ENCODE measurements around the gene OSM. TPM values are rescaled to one million over a fixed set of nuclear protein-coding genes. Genes with fewer than 3 reads are reported as not detected.

The OSM gene
- polyA plus RNA-seq, 1 of the 3 experiments (the other 2 are of a cell fraction), result not detected

GRCh38 chr22:30251711-30252110 is 14.9 kb downstream of the OSM start:
- H3K27me3 ChIP-seq (ENCODE audit: insufficient read depth), result no peaks in the 10 kb centered on the region
- WGBS (ENCODE audit: low lambda C conversion rate), result 3% methylated on average over 8 of the region's 10 CpGs

DNA sequence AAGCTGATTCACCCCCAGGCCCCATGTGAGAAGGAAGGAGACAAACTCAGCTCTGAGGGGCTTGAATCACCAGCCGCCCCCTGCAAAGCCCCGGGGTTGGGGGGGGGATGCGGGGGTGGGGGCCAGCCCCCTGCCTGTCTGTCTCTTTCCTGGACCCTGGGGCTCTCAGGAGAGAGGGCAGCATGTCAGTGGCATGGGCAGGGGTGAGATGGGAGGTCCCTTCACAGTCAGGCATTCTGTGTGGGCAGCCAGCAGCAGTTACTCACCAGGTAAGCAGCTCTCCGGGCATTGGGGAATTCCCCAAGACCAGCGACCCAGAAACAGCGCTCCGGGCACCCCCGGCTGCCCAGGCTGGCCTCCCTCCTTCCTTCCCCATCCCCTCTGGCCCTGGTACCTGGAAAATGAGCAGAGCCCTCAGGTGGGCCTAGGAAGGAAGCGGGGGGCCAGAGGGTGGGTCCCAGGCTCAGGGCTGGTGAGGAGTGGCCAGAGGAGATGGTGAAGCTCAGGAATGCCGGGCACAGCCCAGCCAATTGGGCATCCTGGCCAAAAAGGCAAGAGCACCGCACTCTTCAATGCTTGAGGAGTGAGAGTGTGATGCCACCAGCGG is 15.9 kb downstream of the OSM start:
- Histone ChIP-seq H3K4me2 (peak overlapping the region; percentile 20; the same call in 1 of the 2 replicates), H2AFZ (ENCODE audit: low read depth) (no peak overlapping the region), H3K9ac (peak overlapping the region; percentile 37; the same call in 1 of the 2 replicates), H3K4me3 (ENCODE audit: low read depth in 2 of 2, low read length in 1 of 2) (no peak overlapping the region), H3K9me2 (no peaks in the 10 kb centered on the region), H4K20me1 (ENCODE audit: insufficient read depth) (no peaks in the 10 kb centered on the region), H3K27me3 (ENCODE audit: insufficient read depth) (no peaks in the 10 kb centered on the region), H3F3A (replicated peaks; ENCODE audit: insufficient read depth) (peaks cover 14% of the 10 kb centered on the region), H3K79me2 (ENCODE audit: insufficient read depth) (peaks cover 8% of the 10 kb centered on the region; the same call in 1 of the 2 replicates), H3K4me1 (ENCODE audit: control insufficient read depth in 1 of 2, insufficient read depth in 2 of 2, low read depth in 1 of 2, low read length in 1 of 2) (peaks cover 36 to 52% of the 10 kb centered on the region in 2 experiments), H3K9me3 (no peaks in the 10 kb centered on the region), H3K27ac (ENCODE audit: low read depth in 2 of 2, low read length in 1 of 2) (peak overlapping the region in 1 of 2 experiments; percentile 55; a peak in 2 of 4 replicates), H3K36me3 (replicated peaks in 1 of 2; ENCODE audit: control insufficient read depth in 1 of 2, insufficient read depth in 2 of 2, low read length in 1 of 2) (no peaks in the 10 kb centered on the region)
- peak; percentile 55 for DNase-seq
- TF ChIP-seq TCF12 (IDR thresholded peaks at IDR 0.05), result peak; percentile 26; the same call in 1 of the 2 replicates
- TF ChIP-seq, protein P1, sequence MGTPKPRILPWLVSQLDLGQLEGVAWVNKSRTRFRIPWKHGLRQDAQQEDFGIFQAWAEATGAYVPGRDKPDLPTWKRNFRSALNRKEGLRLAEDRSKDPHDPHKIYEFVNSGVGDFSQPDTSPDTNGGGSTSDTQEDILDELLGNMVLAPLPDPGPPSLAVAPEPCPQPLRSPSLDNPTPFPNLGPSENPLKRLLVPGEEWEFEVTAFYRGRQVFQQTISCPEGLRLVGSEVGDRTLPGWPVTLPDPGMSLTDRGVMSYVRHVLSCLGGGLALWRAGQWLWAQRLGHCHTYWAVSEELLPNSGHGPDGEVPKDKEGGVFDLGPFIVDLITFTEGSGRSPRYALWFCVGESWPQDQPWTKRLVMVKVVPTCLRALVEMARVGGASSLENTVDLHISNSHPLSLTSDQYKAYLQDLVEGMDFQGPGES (IDR thresholded peaks at IDR 0.05; ENCODE audit: low read depth, low read length), result no peak
- TF ChIP-seq EP300 (IDR thresholded peaks at IDR 0.05; ENCODE audit: borderline replicate concordance in 1 of 2, low read depth in 1 of 2, low read length in 1 of 2), result 0 out of 4 replicates have a peak, but pooled peaks of 1 of the 2 experiments have one; percentile 37
- peak; percentile 47; the same call in 1 of the 2 replicates for TF ChIP-seq TEAD4 (IDR thresholded peaks at IDR 0.05; ENCODE audit: borderline replicate concordance, insufficient read depth)
- TF ChIP-seq, protein P2, sequence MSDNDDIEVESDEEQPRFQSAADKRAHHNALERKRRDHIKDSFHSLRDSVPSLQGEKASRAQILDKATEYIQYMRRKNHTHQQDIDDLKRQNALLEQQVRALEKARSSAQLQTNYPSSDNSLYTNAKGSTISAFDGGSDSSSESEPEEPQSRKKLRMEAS (IDR thresholded peaks at IDR 0.05; ENCODE audit: low read depth), result 0 out of 2 replicates have a peak, but pooled peaks have one; percentile 10
- no peak for TF ChIP-seq TAF1 (IDR thresholded peaks at IDR 0.05; ENCODE audit: borderline replicate concordance, low read depth, low read length)
- TF ChIP-seq NFIC (IDR thresholded peaks at IDR 0.05; ENCODE audit: borderline replicate concordance), result peak; percentile 8; the same call in 1 of the 2 replicates
- TF ChIP-seq, protein P3, sequence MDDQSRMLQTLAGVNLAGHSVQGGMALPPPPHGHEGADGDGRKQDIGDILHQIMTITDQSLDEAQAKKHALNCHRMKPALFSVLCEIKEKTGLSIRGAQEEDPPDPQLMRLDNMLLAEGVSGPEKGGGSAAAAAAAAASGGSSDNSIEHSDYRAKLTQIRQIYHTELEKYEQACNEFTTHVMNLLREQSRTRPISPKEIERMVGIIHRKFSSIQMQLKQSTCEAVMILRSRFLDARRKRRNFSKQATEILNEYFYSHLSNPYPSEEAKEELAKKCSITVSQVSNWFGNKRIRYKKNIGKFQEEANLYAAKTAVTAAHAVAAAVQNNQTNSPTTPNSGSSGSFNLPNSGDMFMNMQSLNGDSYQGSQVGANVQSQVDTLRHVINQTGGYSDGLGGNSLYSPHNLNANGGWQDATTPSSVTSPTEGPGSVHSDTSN (IDR thresholded peaks at IDR 0.05), result peak; percentile 9; the same call in 1 of the 2 replicates
- peak; percentile 43; the same call in 1 of the 2 replicates for TF ChIP-seq FOSL2 (IDR thresholded peaks at IDR 0.05; ENCODE audit: borderline replicate concordance, low read depth)
- ChIA-PET POLR2A (no interaction called here), CTCF (interaction anchor here (0.8 to 1.6 kb wide), 8 partner anchors 12 to 162 kb away, joined by 3 to 5 read pairs (median 3); no protein-coding TSS in a partner anchor)
- WGBS (ENCODE audit: low lambda C conversion rate), result 29% methylated on average over 5 of the region's 12 CpGs

More at GRCh38 chr22:30251711-30252110, 14.9 kb downstream of the OSM start:
- Histone ChIP-seq H3K4me1 (ENCODE audit: control insufficient read depth in 1 of 2, insufficient read depth in 2 of 2, low read depth in 1 of 2, low read length in 1 of 2) (peaks cover 36 to 43% of the 10 kb centered on the region in 2 experiments), H3F3A (replicated peaks; ENCODE audit: insufficient read depth) (peaks cover 14% of the 10 kb centered on the region), H3K36me3 (replicated peaks in 1 of 2; ENCODE audit: control insufficient read depth in 1 of 2, insufficient read depth in 2 of 2, low read length in 1 of 2) (no peaks in the 10 kb centered on the region), H3K9me2 (no peaks in the 10 kb centered on the region), H3K9me3 (no peaks in the 10 kb centered on the region), H4K20me1 (ENCODE audit: insufficient read depth) (no peaks in the 10 kb centered on the region), H3K27ac (ENCODE audit: low read depth in 2 of 2, low read length in 1 of 2) (peak overlapping the region; percentile 13 to 55), H3K4me2 (peak overlapping the region; percentile 20; the same call in 1 of the 2 replicates), H3K79me2 (ENCODE audit: insufficient read depth) (peaks cover 4% of the 10 kb centered on the region; the same call in 1 of the 2 replicates), H3K4me3 (ENCODE audit: low read depth in 2 of 2, low read length in 1 of 2) (no peak overlapping the region), H3K9ac (0 out of 2 replicates have a peak overlapping the region, but pooled peaks have one; percentile 13), H2AFZ (ENCODE audit: low read depth) (no peak overlapping the region)
- DNase-seq, result peak; percentile 89
- ChIA-PET POLR2A (no interaction called here), CTCF (interaction anchor here (0.8 to 1.2 kb wide), 3 partner anchors 11 to 163 kb away, joined by 3 to 5 read pairs (median 5); no protein-coding TSS in a partner anchor)
- TF ChIP-seq TAF1 (IDR thresholded peaks at IDR 0.05; ENCODE audit: borderline replicate concordance, low read depth, low read length) (no peak), NFIC (IDR thresholded peaks at IDR 0.05; ENCODE audit: borderline replicate concordance) (peak; percentile 92), TCF12 (IDR thresholded peaks at IDR 0.05) (peak; percentile 70), RAD21 (IDR thresholded peaks at IDR 0.05; ENCODE audit: low read length) (peak; percentile 18; the same call in 1 of the 2 replicates), EP300 (IDR thresholded peaks at IDR 0.05; ENCODE audit: borderline replicate concordance in 1 of 2, low read depth in 1 of 2, low read length in 1 of 2) (peak; percentile 19 to 56; a peak in 1 of 4 replicates)
- TF ChIP-seq, protein P3 (IDR thresholded peaks at IDR 0.05), result peak; percentile 86

All from SK-N-SH (cell line).